ENCODE data around the gene ULK3.
A peak's percentile ranks its signal among the peaks of the same experiment; 100 is the strongest.

Gene ULK3

GRCh38 chr15:74840851-74841775 lies 1.8 kb downstream of the ULK3 start:
- DNase-seq (ENCODE audit: low read depth in 2 of 2), result no peak

GRCh38 chr15:74839526-74840395 lies 3.2 kb downstream of the ULK3 start:
- DNase-seq (ENCODE audit: low read depth in 2 of 2), result no peak

- no peak for DNase-seq (ENCODE audit: low read depth in 2 of 2)
These were observed 4.0 kb downstream of the ULK3 start for GRCh38 chr15:74838746-74839525.

GRCh38 chr15:74838137-74838516 lies 4.8 kb downstream of the ULK3 start:
- no peak for DNase-seq (ENCODE audit: low read depth in 2 of 2)

GRCh38 chr15:74837482-74838136 lies 5.3 kb downstream of the ULK3 start:
- DNase-seq (ENCODE audit: low read depth in 2 of 2), result no peak

GRCh38 chr15:74836846-74837245 lies 6.1 kb downstream of the ULK3 start:
- DNase-seq (ENCODE audit: low read depth in 2 of 2), result no peak

- DNase-seq (ENCODE audit: low read depth in 2 of 2), result peak; percentile 12 to 18
These were observed 7.6 kb downstream of the ULK3 start for GRCh38 chr15:74835312-74835823.

GRCh38 chr15:74833376-74834107 lies 9.4 kb downstream of the ULK3 start:
- no peak for DNase-seq (ENCODE audit: low read depth in 2 of 2)

GRCh38 chr15:74832826-74833225 lies 10.1 kb downstream of the ULK3 start:
- no peak for DNase-seq (ENCODE audit: low read depth in 2 of 2)

- no peak for DNase-seq (ENCODE audit: low read depth in 2 of 2)
These were observed 11.0 kb downstream of the ULK3 start for GRCh38 chr15:74831813-74832495.

- no peak for DNase-seq (ENCODE audit: low read depth in 2 of 2)
These were observed 12.1 kb downstream of the ULK3 start for GRCh38 chr15:74830868-74831267.

- no peak for DNase-seq (ENCODE audit: low read depth in 2 of 2)
These were observed 13.0 kb downstream of the ULK3 start for GRCh38 chr15:74829991-74830390.

GRCh38 chr15:74829486-74829885 lies 13.5 kb downstream of the ULK3 start:
- DNase-seq (ENCODE audit: low read depth in 2 of 2), result no peak

GRCh38 chr15:74828835-74829234 lies 14.1 kb downstream of the ULK3 start:
- no peak for DNase-seq (ENCODE audit: low read depth in 2 of 2)

- DNase-seq (ENCODE audit: low read depth in 2 of 2), result no peak
These were observed 15.3 kb downstream of the ULK3 start for GRCh38 chr15:74827614-74828013.

GRCh38 chr15:74826921-74827320 lies 16.0 kb downstream of the ULK3 start:
- DNase-seq (ENCODE audit: low read depth in 2 of 2), result no peak

- no peak for DNase-seq (ENCODE audit: low read depth in 2 of 2)
These were observed 16.6 kb downstream of the ULK3 start, which contains the start of gene CPLX3 for GRCh38 chr15:74826364-74826819. TSS of gene CPLX3 (plus strand) at chr15:74826627. CDS start at chr15:74826704, 77 bp downstream.

- no peak for DNase-seq (ENCODE audit: low read depth in 2 of 2)
These were observed 17.1 kb downstream of the ULK3 start for GRCh38 chr15:74825866-74826265.

GRCh38 chr15:74824976-74825375 lies 18.0 kb downstream of the ULK3 start:
- no peak for DNase-seq (ENCODE audit: low read depth in 2 of 2)

GRCh38 chr15:74823324-74823723 lies 19.6 kb downstream of the ULK3 start:
- no peak for DNase-seq (ENCODE audit: low read depth in 2 of 2)
